Stimulated activated CD4-positive, alpha-beta T cell treated with anti-CD3 and anti-CD28 coated beads, Interleukin-15, amount 100 ng/mL, for 1 hour (primary cell): Measurements from ENCODE around the gene SGTB.
"Not testable (repeated sequence)": the region's sequence is repeated elsewhere in the genome, so short reads cannot be mapped to it uniquely, and the experiment has no call there.

Source experiments
- DNase-seq, 2 donors: peaks; one replicate each; pipeline ENCODE4 v3.0.0-alpha.2; 2020; ENCODE audit warnings: low read depth in 1 of 2, low spot score in 1 of 2

Gene SGTB

GRCh38 chr5:65734921-65735320 is 13.0 kb upstream of the SGTB start:
- no peak for DNase-seq

- not testable (repeated sequence) for DNase-seq
Measured at GRCh38 chr5:65734196-65734775, 12.4 kb upstream of the SGTB start.

GRCh38 chr5:65732046-65732445 is 10.1 kb upstream of the SGTB start:
- DNase-seq: not testable (repeated sequence)

DNA sequence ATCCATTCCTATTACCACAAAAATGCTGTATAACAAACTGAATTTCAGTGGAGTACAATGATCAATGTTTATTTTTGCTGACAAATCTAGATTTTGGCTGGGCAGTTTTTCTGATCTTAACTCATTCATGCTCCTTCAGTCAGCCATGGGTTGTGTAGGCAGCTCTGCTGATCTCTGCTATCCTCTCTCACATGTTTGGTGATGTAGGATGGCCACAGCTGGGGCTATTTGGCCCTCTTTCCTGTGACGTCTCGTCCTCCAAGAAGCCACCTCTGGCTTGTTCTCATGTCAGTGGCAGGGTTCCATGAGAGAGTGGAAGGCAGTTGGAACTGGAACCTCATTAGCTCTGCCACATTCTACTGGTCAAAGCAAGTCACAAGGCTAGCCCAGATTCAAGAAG is 9.0 kb upstream of the SGTB start:
- no peak for DNase-seq

- no peak for DNase-seq
Measured at GRCh38 chr5:65728218-65728617, 6.3 kb upstream of the SGTB start.

DNA sequence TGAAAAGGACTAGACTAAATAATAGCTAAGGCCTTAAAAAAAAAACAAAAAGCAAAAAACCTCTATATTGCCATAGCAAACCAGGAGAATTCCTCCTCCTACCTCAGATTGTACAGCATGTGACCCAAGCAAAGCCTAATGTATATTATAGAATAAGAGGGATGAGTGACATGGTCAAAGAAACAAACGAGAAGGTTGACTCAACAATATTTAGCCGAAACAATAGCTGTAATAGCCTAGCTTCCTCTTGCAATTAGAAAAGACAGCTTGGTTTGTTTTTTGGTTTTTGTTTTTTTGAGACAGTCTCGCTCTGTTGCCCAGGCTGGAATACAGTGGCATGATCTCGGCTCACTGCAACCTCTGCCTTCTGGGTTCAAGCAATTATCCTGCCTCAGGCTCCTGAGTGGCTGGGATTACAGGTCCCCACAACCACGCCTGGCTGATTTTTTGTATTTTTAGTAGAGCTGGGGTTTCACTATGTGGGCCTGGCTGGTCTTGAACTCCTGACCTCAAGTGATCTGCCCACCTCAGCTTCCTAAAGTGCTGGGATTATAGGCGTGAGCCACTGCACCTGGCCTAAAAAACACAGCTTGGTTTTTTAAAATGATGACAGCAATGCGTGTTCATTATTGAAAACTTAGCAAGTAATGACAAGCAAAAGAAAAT is 5.7 kb upstream of the SGTB start:
- no peak for DNase-seq

DNA sequence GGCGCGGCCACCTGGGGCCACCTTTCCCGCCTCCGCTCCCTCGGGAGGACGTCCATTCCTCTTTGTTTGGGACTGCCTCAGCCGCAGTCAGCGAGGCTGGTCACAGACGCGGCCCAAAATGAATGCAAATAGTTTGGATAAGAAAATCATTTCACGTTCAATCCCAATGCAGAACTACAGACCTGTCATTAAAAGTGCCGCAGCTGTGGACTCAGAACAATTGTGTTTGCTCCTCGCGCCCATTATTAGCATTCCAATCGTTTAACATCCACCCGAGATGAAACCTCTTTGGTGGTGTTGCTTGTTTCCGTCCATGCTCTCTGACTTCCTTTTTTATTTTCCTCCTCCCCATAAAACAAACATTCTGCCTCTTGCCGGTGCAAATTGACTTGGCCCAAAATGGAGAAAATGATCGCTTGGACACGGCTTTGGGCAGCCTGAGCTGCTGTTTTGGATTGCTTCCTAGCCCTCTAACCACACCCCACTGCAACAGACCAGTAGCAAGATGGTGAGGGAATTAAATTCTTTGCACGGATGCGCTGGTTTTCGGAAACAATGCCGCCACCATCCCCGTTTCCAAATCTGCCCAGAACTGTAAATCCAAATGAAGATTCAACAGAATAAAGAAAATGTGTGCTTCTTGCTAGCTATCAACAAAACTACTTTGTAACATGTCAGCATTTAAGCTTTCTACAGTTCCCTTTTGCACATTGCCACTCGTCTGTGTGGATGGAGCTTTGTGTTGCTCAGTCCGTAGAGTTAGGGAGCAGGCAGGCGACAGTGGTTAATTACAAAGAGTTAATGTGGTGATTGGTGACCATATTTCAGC is 880 bp upstream of the SGTB start:
- no peak for DNase-seq

GRCh38 chr5:65721050-65721719 is 724 bp downstream of the SGTB start:
- no peak for DNase-seq

DNA sequence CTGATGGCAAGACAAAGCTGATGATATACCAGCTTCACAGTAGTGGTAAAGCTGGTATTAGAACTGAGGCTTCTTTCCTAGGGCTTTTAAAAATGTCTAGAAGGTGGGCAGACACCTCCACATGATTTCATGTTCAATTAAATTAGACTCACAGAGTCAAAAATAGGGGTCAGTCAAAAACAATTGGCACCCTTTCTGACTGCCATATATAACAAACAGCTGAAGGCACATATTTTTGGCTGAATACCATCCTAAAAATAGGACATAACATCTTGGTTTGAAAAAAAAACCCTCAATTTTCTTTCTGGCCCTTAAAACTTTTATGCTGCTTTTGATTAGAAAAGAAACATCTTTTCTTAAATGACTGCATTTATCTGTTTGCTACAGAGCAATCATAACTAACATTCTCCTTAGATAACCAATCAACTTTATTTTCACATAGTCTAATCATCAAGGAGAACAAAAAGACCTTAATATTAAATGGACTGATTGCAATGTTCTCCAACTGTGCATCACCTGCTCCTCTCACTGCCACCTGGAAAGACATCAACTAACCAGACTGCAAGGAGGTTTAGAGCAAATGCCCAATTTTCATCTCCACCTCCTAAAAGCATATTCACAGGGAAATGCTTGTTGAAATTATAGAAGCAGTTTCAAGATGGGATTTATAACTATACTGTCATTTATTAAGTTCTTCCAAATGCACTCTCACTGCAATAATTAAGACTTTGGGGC is 3.2 kb downstream of the SGTB start:
- no peak for DNase-seq

- DNase-seq: no peak
Measured at GRCh38 chr5:65708145-65708544, 13.8 kb downstream of the SGTB start.

- no peak for DNase-seq
Measured at GRCh38 chr5:65707663-65708062, 14.2 kb downstream of the SGTB start.

DNA sequence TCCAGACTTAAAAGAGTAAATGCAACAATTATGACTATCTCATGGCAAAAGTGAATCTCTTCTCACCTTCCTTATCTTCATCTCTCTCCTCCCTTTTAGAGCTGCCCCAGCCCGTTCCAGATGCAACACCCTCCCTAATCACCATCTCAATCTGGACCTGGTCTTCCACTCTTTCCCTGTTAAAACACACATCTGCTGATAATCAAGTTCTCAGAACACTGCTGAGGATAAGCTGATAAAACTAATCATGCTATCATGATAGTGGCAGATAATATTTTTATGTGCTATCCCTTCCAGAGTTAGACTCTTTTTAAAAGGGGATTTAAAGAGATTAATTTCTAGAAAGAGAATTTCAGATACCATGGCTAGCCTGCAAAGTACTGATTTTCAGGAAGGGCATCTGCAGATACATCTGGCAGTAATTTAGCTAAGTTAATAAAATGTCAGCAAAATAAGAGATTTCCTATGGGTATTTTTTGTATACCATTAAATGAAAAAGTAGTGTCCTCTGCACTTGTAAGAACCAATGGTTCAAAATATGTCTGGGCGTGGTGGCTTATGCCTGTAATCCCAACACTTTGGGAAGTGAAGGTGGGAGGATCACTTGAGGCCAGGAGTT is 17.2 kb downstream of the SGTB start:
- no peak for DNase-seq

GRCh38 chr5:65702036-65702435 is 19.9 kb downstream of the SGTB start:
- DNase-seq: no peak

DNA sequence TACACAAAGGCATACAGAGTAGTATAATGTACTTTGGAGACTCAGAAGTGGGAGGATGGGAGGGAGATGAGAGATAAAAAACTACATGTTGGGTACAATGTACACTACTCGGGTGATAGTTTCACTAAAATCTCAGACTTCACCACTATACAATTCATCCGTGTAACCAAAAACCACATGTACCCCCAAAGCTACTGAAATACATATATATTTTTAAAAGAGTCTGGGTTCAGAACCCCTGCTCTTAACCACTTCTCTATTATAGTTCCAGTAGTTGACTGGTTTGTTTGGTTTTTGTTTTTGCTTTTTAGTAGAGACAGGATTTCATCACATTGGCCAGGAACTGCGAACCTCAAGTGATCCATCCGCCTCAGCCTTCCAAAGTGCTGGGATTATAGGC is 22.6 kb downstream of the SGTB start:
- no peak for DNase-seq

DNA sequence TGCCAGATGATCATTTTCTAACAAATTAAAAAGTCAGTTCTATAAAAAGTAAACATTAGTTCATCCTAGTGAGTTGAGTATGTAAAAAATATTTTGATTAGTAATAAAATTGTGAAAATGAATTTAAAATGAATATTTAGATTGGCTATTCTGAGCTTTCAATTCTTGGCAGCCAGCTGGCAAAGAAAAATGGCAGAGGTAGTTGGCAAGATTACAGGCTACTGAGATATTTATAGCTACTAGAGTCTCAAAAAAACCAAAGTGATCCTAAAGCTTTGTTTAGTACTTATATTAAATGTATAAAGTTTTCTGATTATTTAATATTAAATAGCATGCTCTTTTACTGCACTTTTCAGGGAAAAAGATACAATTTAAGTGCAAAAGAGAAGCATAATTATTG is 25.0 kb downstream of the SGTB start:
- DNase-seq: no peak

- DNase-seq: no peak
Measured at GRCh38 chr5:65695896-65696295, 26.0 kb downstream of the SGTB start.

DNA sequence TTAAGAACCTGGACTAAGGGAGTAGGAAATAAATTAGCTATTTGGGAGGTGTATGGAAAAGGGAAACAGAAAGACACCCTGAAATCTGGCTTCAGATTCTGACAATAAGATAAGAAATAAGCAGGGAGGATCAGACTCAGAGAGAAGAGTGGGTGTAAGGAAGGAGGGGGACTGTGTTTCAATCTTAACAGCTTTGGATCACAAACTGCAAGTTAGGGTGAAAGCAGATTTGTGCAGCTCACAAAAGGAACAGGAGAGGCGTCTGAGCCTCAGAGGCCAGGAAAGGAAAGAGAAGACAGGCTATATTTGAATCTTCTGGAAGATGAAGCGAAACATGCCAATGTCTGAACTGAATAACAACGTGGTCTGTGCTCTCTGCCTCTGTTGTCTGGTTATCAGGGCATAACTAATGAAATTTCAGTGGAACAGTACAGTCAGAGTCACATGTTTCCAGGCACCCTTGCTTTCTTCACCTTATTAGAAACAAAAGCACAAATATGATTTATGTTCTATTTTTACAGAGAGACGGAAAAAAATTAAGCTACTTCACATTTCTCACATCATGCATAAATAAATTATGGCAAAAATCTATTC is 26.6 kb downstream of the SGTB start:
- no peak for DNase-seq

GRCh38 chr5:65693121-65693520 is 28.8 kb downstream of the SGTB start:
- DNase-seq: no peak

DNA sequence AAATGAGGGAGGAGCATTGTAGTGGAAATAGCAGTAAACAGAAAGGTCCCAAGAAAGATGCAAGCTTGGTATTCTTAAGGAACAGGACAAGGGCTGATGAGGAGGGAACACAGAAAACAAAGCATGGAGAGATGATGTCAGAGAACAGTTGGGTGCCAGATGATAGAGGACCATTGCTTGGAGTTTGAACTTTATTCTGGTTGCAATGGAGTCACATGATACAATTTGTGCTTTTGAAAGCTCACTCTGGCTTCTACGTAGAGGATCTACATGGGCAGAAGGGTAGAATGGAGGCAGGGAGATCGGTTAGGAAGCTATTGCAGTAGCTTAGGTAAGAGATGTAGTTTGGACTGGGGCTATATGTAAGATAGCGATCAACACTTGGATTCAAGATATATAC is 39.8 kb downstream of the SGTB start:
- DNase-seq: no peak

DNA sequence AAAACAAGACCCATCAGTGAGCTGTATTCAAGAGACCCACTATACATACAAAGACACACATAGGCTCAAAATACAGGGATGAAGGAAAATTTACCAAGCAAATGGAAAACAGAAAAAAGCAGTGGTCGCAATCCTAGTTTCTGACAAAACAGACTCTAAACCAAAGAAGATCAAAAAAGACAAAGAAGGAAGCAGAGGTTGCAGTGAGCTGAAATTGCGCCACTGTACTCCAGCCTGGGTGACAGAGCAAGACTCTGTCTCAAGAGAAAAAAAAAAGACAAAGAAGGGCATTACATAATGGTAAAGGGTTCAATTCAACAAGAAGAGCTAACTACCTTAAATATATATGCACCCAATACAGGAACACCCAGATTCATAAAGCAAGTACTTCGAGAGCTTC is 45.9 kb downstream of the SGTB start:
- not testable (repeated sequence) for DNase-seq
